ENCODE results near the gene TIMM44. TPM values are rescaled to one million over a fixed set of nuclear protein-coding genes. Genes with fewer than 3 reads are reported as not detected.
A peak's percentile ranks its signal among the peaks of the same experiment; 100 is the strongest.

Gene TIMM44
- total RNA-seq, 4 donors from 2014 or later, result 61.6 to 111 (median 98.5) TPM

DNA sequence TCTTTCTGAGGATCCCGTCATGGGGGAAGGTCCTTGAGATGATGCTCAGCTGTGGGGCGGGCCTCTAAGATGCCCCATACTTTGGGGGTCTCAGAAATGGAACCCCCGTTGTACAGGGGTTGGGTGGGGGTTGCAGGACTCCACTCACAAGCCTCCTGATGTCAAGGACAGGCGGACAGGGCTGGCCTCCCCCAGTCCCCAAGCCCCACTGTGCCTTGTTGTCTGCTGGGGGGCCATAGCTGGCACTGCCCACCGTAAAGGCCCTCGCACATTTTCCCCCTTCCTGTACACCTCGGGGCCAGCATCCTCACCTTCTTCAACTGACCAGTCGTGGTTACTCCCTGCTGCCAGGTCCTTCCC is 20.6 kb downstream of the TIMM44 start:
- H3K36me3 ChIP-seq, result peaks cover 9 to 23% (median 18%) of the 10 kb centered on the region in 4 donors
- WGBS, result 89% methylated on average over 5 of the region's 8 CpGs
- H3K4me3 ChIP-seq, result no peak overlapping the region
- H3K9me3 ChIP-seq, result no peaks in the 10 kb centered on the region
- no peak for TF ChIP-seq POLR2AphosphoS5 (IDR thresholded peaks at IDR 0.05)
- peaks cover 0 to 20% (median 7%) of the 10 kb centered on the region in 4 donors for H3K27me3 ChIP-seq
- DNase-seq (ENCODE audit: extremely low spot score), result no peak
- peak overlapping the region; percentile 91 to 96 (median 94) for H3K27ac ChIP-seq (replicated peaks in 1 of 4)
- intact Hi-C loops (cut with DNase I), result no loop called here
- peaks cover 44 to 93% (median 89%) of the 10 kb centered on the region in 4 donors for H3K4me1 ChIP-seq

DNA sequence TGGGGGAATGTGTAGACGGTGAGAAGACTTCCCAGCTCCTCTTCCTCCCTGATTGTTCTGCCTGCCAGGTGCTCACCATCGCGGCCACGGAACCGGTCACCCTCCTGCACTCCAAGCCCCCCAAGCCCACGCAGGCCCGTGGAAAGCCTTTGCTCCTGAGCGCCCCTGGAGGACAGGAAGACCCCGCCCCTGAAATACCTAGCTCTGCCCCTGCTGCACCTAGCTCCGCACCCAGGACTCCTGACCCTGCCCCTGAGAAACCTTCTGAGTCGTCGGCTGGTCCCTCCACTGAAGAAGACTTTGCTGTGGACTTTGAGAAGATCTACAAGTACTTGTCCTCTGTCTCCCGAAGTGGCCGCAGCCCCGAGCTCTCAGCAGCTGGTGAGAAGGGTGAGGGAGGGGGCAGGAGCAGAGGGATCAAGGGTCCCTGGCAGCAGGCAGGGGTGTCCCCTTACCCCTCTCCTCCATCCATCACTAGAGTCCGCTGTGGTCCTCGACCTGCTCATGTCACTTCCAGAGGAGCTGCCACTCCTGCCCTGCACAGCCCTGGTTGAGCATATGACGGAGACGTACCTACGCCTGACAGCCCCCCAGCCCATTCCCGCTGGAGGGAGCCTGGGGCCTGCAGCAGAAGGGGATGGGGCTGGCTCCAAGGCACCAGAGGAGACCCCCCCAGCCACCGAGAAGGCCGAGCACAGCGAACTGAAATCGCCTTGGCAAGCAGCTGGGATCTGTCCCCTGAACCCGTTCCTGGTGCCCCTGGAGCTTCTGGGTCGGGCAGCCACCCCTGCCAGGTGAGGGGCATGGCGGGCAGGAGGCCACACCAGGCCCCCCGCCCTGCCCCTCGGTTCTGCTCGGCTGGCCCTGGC is 21.3 kb downstream of the TIMM44 start:
- intact Hi-C loops (cut with DNase I), result no loop called here
- WGBS, result 82% methylated on average over 28 of the region's 31 CpGs
- TF ChIP-seq EP300 (IDR thresholded peaks at IDR 0.05) (no peak), POLR2AphosphoS5 (IDR thresholded peaks at IDR 0.05) (no peak), POLR2A (IDR thresholded peaks at IDR 0.05; ENCODE audit: low read depth) (no peak)
- TF ChIP-seq, protein P1, sequence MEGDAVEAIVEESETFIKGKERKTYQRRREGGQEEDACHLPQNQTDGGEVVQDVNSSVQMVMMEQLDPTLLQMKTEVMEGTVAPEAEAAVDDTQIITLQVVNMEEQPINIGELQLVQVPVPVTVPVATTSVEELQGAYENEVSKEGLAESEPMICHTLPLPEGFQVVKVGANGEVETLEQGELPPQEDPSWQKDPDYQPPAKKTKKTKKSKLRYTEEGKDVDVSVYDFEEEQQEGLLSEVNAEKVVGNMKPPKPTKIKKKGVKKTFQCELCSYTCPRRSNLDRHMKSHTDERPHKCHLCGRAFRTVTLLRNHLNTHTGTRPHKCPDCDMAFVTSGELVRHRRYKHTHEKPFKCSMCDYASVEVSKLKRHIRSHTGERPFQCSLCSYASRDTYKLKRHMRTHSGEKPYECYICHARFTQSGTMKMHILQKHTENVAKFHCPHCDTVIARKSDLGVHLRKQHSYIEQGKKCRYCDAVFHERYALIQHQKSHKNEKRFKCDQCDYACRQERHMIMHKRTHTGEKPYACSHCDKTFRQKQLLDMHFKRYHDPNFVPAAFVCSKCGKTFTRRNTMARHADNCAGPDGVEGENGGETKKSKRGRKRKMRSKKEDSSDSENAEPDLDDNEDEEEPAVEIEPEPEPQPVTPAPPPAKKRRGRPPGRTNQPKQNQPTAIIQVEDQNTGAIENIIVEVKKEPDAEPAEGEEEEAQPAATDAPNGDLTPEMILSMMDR (IDR thresholded peaks at IDR 0.05), result no peak
- H3K9me3 ChIP-seq, result no peaks in the 10 kb centered on the region
- DNase-seq (ENCODE audit: extremely low spot score), result no peak
- peak overlapping the region; percentile 76 to 93 (median 80) for H3K4me3 ChIP-seq
- peaks cover 9 to 23% (median 18%) of the 10 kb centered on the region in 4 donors for H3K36me3 ChIP-seq
- H3K27ac ChIP-seq (replicated peaks in 1 of 4), result peak overlapping the region; percentile 91 to 96 (median 94)
- peaks cover 5 to 27% (median 13%) of the 10 kb centered on the region in 4 donors for H3K27me3 ChIP-seq
- H3K4me1 ChIP-seq, result peaks cover 46 to 93% (median 89%) of the 10 kb centered on the region in 4 donors

DNA sequence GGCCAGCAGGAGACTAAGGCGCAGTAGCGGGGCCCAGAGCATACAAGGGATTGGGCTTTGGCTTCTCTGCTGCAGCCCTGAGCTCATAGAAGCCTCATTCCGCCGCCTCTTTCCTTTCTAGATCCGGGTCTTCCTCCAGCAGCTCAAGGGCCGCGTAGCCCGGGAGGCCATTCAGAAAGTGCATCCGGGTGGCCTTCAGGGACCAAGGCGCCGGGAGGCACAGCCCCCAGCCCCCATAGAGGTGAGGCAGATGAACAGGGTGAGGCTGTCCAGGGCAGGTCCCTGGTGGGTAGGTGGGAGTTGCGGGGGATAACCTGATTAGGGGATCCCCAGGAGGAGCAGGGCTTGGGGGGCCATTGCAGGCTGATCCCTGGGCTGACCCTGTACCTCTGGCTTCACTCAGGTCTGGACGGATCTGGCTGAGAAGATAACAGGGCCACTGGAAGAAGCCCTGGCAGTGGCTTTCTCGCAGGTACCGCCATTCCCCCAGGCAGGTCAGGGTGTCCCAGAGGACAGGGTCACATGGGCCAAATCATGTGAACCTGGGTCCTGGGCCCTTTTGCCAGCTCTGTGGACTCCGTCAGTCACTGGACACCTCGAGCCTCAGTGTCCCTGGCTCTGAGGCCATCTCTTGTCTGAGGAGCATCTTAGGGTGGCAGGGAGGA is 22.0 kb downstream of the TIMM44 start:
- no peak for DNase-seq (ENCODE audit: extremely low spot score)
- TF ChIP-seq EP300 (IDR thresholded peaks at IDR 0.05) (no peak), POLR2AphosphoS5 (IDR thresholded peaks at IDR 0.05) (no peak), POLR2A (IDR thresholded peaks at IDR 0.05; ENCODE audit: low read depth) (no peak)
- TF ChIP-seq, protein P1 (IDR thresholded peaks at IDR 0.05), result no peak
- WGBS, result 37% methylated on average over 15 of the region's 17 CpGs
- peaks cover 9 to 19% (median 16%) of the 10 kb centered on the region in 4 donors for H3K36me3 ChIP-seq
- intact Hi-C loops (cut with DNase I), result no loop called here
- peak overlapping the region; percentile 76 to 93 (median 80) for H3K4me3 ChIP-seq
- H3K27me3 ChIP-seq, result peaks cover 6 to 34% (median 16%) of the 10 kb centered on the region in 4 donors
- H3K4me1 ChIP-seq, result peaks cover 46 to 93% (median 89%) of the 10 kb centered on the region in 4 donors
- no peaks in the 10 kb centered on the region for H3K9me3 ChIP-seq
- peak overlapping the region; percentile 91 to 96 (median 94) for H3K27ac ChIP-seq (replicated peaks in 1 of 4)

- H3K9me3 ChIP-seq, result no peaks in the 10 kb centered on the region
- peaks cover 11 to 41% (median 23%) of the 10 kb centered on the region in 4 donors for H3K27me3 ChIP-seq
- intact Hi-C loops (cut with DNase I), result no loop called here
- 0% methylated on average over 30 of the region's 62 CpGs for WGBS
- peak overlapping the region; percentile 76 to 93 (median 80) for H3K4me3 ChIP-seq
- H3K4me1 ChIP-seq, result peaks cover 50 to 93% (median 92%) of the 10 kb centered on the region in 4 donors
- H3K36me3 ChIP-seq, result peaks cover 9 to 19% (median 16%) of the 10 kb centered on the region in 4 donors
- peak overlapping the region; percentile 94 to 96 (median 96) for H3K27ac ChIP-seq (replicated peaks in 1 of 4)
- TF ChIP-seq, protein P1 (IDR thresholded peaks at IDR 0.05), result no peak
- TF ChIP-seq POLR2A (IDR thresholded peaks at IDR 0.05; ENCODE audit: low read depth), result peak; percentile 52
- peak; percentile 84 to 91 for TF ChIP-seq POLR2AphosphoS5 (IDR thresholded peaks at IDR 0.05)
- DNase-seq (ENCODE audit: extremely low spot score), result peak; percentile 100
Observed at GRCh38 chr19:7920519-7921301, 22.8 kb downstream of the TIMM44 start.

Measured in esophagus muscularis mucosa (tissue), 4 donors.